ENCODE results near the gene NDUFAF2. TPM values are rescaled to one million over a fixed set of nuclear protein-coding genes. Genes with fewer than 3 reads are reported as not detected.
"Not testable (repeated sequence)": the region's sequence is repeated elsewhere in the genome, so short reads cannot be mapped to it uniquely, and the experiment has no call there.

The NDUFAF2 gene
- total RNA-seq, 1 donor from 2014 or later, result 15.2 TPM

GRCh38 chr5:61163905-61164304, 218.9 kb downstream of the NDUFAF2 start:
- intact Hi-C loops (cut with micrococcal nuclease), result loop anchor here (2.0 to 5.0 kb wide), 4 partner anchors 109 to 487 kb away; no protein-coding TSS in a partner anchor

- intact Hi-C loops (cut with micrococcal nuclease), result loop anchor here (1.0 kb wide), 1 partner anchor 491 kb away; no protein-coding TSS in a partner anchor
Observed at GRCh38 chr5:61167382-61167781, 222.4 kb downstream of the NDUFAF2 start.

GRCh38 chr5:61168951-61169350, 223.9 kb downstream of the NDUFAF2 start:
- intact Hi-C loops (cut with micrococcal nuclease), result no loop called here

GRCh38 chr5:61171479-61171878, 226.5 kb downstream of the NDUFAF2 start:
- intact Hi-C loops (cut with micrococcal nuclease), result no loop called here

- intact Hi-C loops (cut with micrococcal nuclease), result no loop called here
Observed at GRCh38 chr5:61176631-61177030, 231.6 kb downstream of the NDUFAF2 start.

- intact Hi-C loops (cut with micrococcal nuclease), result no loop called here
Observed at GRCh38 chr5:61177070-61177469, 232.1 kb downstream of the NDUFAF2 start.

- intact Hi-C loops (cut with micrococcal nuclease), result no loop called here
Observed at GRCh38 chr5:61177716-61178115, 232.7 kb downstream of the NDUFAF2 start.

- intact Hi-C loops (cut with micrococcal nuclease), result no loop called here
Observed at GRCh38 chr5:61178702-61179101, 233.7 kb downstream of the NDUFAF2 start.

- intact Hi-C loops (cut with micrococcal nuclease), result no loop called here
Observed at GRCh38 chr5:61180886-61181285, 235.9 kb downstream of the NDUFAF2 start.

GRCh38 chr5:61182449-61182848, 237.4 kb downstream of the NDUFAF2 start:
- intact Hi-C loops (cut with micrococcal nuclease), result no loop called here

- intact Hi-C loops (cut with micrococcal nuclease), result no loop called here
Observed at GRCh38 chr5:61183538-61183937, 238.5 kb downstream of the NDUFAF2 start.

GRCh38 chr5:61184708-61185107, 239.7 kb downstream of the NDUFAF2 start:
- intact Hi-C loops (cut with micrococcal nuclease), result no loop called here

- intact Hi-C loops (cut with micrococcal nuclease), result no loop called here
Observed at GRCh38 chr5:61186634-61187033, 241.6 kb downstream of the NDUFAF2 start.

GRCh38 chr5:61187352-61187751, 242.3 kb downstream of the NDUFAF2 start:
- intact Hi-C loops (cut with micrococcal nuclease), result not testable (repeated sequence)

- intact Hi-C loops (cut with micrococcal nuclease), result not testable (repeated sequence)
Observed at GRCh38 chr5:61187826-61188225, 242.8 kb downstream of the NDUFAF2 start.

GRCh38 chr5:61198606-61199005, 253.6 kb downstream of the NDUFAF2 start:
- intact Hi-C loops (cut with micrococcal nuclease), result no loop called here

- intact Hi-C loops (cut with micrococcal nuclease), result no loop called here
Observed at GRCh38 chr5:61200582-61201155, 255.7 kb downstream of the NDUFAF2 start.

- intact Hi-C loops (cut with micrococcal nuclease), result no loop called here
Observed at GRCh38 chr5:61202213-61202612, 257.2 kb downstream of the NDUFAF2 start.

Other genes with a start within 250 kb of the NDUFAF2 start
- 28.9 and 29.5 TPM in 2 replicates for gene DEPDC1B, start 245.0 kb upstream of the NDUFAF2 start, total RNA-seq
- gene ELOVL7, start 100.9 kb upstream of the NDUFAF2 start, total RNA-seq, result 0.73 and 0.93 TPM in 2 replicates
- gene ERCC8, start 135 bp upstream of the NDUFAF2 start, total RNA-seq, result 9.1 and 10.9 TPM in 2 replicates
- gene SMIM15, start 217.3 kb downstream of the NDUFAF2 start, total RNA-seq, result 50.8 and 53.3 TPM in 2 replicates